ENCODE measurements around the gene IL1RN.

GRCh38 chr2:113166187-113166645, 38.8 kb downstream of the IL1RN start:
- TF ChIP-seq CTCF (IDR thresholded peaks at IDR 0.05 in 4 of 5, conservative IDR thresholded peaks at IDR 0.05 in 1 of 5) (no peak), POLR2A (IDR thresholded peaks at IDR 0.05) (no peak)
